GM19193 (cell line): ENCODE results near the gene USH1G.

ENCODE experiments used
- POLR2A ChIP-seq: IDR thresholded peaks from 4 replicates; pipeline ENCODE4 v1.6.1; 2011; ENCODE audit not compliant: insufficient read depth, insufficient read length; ENCODE audit errors: extremely low read depth

The USH1G gene

GRCh38 chr17:74922694-74923537 is at the start of gene USH1G:
TSS of gene USH1G (minus strand) at chr17:74923255. CDS start at chr17:74923073, 182 bp downstream.
- no peak for TF ChIP-seq POLR2A

GRCh38 chr17:74972107-74972972 is 49.3 kb upstream of the USH1G start, which contains the start of gene HID1:
TSS of gene HID1 (minus strand) at chr17:74972759. CDS start at chr17:74972656, 103 bp downstream.
- no peak for TF ChIP-seq POLR2A

- no peak for TF ChIP-seq POLR2A
These were observed 48.7 kb upstream of the USH1G start for GRCh38 chr17:74971842-74972106.

- TF ChIP-seq POLR2A, result no peak
These were observed 48.2 kb upstream of the USH1G start for GRCh38 chr17:74971069-74971841.

GRCh38 chr17:74970395-74970794 is 47.3 kb upstream of the USH1G start:
- no peak for TF ChIP-seq POLR2A

- TF ChIP-seq POLR2A, result no peak
These were observed 45.3 kb upstream of the USH1G start for GRCh38 chr17:74968361-74968780.

GRCh38 chr17:74964988-74965622 is 42.0 kb upstream of the USH1G start:
- TF ChIP-seq POLR2A, result no peak

- TF ChIP-seq POLR2A, result no peak
These were observed 41.2 kb upstream of the USH1G start for GRCh38 chr17:74964246-74964761.

GRCh38 chr17:74963656-74964055 is 40.6 kb upstream of the USH1G start:
- TF ChIP-seq POLR2A, result no peak

GRCh38 chr17:74962622-74963394 is 39.8 kb upstream of the USH1G start:
- TF ChIP-seq POLR2A, result no peak

GRCh38 chr17:74961657-74962350 is 38.7 kb upstream of the USH1G start:
- TF ChIP-seq POLR2A, result no peak

- TF ChIP-seq POLR2A, result no peak
These were observed 37.7 kb upstream of the USH1G start for GRCh38 chr17:74960570-74961342.
